ENCODE data around the gene TOMM34. TPM values are rescaled to one million over a fixed set of nuclear protein-coding genes. Genes with fewer than 3 reads are reported as not detected.
A peak's percentile ranks its signal among the peaks of the same experiment; 100 is the strongest.

Gene TOMM34
- total RNA-seq, 1 donor from 2014 or later, result 39.6 TPM

DNA sequence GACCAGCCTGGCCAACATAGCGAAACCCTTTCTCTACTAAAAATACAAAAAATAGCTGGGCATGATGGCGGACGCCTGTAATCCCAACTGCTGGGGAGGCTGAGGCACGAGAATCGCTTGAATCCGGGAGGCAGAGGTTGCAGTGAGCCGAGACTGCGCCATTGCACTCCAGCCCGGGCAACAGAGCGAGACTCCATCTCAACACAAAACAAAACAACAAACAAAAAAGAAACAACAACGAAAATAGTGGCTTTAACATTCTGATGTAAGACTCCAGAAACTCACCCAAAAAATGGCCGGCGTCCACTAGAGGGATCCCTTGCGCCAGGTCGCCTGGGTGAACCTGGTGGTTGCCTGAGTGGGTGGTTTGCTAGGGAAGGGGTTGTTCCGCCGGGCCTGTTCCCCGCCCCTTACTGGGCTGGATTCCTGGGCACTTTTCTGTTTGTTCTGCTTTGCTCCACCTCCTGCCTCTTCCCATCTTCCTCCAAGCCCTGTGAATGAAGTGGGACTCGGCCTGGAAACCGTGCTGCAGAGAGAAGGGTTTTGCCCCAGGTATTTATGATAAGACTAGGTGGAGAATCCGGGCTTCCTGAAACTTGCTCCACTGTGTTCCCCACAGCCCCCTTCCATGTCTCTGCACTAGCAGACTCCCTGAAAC is 48.8 kb downstream of the TOMM34 start:
- Mint-ChIP-seq H3K36me3 (ENCODE audit: low read depth) (peaks cover 7% of the 10 kb centered on the region), H3K9me3 (no peaks in the 10 kb centered on the region), H3K4me3 (peak overlapping the region; percentile 85), H3K27me3 (ENCODE audit: low read depth) (no peaks in the 10 kb centered on the region), H3K4me1 (peaks cover 24% of the 10 kb centered on the region), H3K27ac (ENCODE audit: unreplicated experiment) (peak overlapping the region; percentile 12)
- peak; percentile 59 for TF ChIP-seq CTCF (conservative IDR thresholded peaks at IDR 0.05)
- DNase-seq (ENCODE audit: low read depth, low spot score), result peak; percentile 70

DNA sequence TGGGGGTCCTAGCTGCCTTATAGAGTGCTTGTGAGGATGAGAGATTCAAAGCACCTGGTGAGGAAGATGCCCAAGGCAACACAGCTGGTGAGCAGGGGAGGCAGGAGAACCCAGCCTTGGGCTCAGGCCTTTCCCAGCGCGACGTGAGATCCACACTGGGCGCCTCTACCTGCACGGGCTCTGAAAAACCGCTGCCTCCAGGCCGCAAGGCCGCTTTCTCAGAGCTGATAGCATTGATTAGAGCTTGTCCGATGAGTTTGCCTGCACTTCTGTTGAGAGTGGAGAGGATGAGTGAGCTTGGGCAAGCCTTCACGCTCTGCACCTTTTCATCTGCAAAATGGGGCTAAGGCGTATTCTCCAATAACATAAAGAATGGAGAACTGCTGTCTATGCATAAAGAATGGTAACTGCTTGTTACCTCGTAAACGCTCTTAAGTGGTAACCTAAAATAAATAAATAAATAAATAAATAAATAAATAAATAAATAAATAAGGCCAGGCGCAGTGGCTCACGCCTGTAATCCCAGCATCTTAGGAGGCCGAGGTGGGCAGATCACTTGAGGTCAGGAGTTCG is 49.4 kb downstream of the TOMM34 start:
- Mint-ChIP-seq H3K4me1 (peaks cover 24% of the 10 kb centered on the region), H3K9me3 (no peaks in the 10 kb centered on the region), H3K4me3 (peak overlapping the region; percentile 89), H3K27ac (ENCODE audit: unreplicated experiment) (peak overlapping the region; percentile 57), H3K36me3 (ENCODE audit: low read depth) (peaks cover 10% of the 10 kb centered on the region), H3K27me3 (ENCODE audit: low read depth) (no peaks in the 10 kb centered on the region)
- TF ChIP-seq CTCF (conservative IDR thresholded peaks at IDR 0.05), result no peak
- DNase-seq (ENCODE audit: low read depth, low spot score), result no peak

- Mint-ChIP-seq H3K27ac (ENCODE audit: unreplicated experiment) (peak within 1 kb of the TSS; percentile 57), H3K27me3 (ENCODE audit: low read depth) (no peaks in the 10 kb centered on the region), H3K4me1 (peaks cover 24% of the 10 kb centered on the region), H3K36me3 (ENCODE audit: low read depth) (peaks cover 10% of the 10 kb centered on the region), H3K4me3 (peak within 1 kb of the TSS; percentile 89), H3K9me3 (no peaks in the 10 kb centered on the region)
- DNase-seq (ENCODE audit: low read depth, low spot score), result peak; percentile 46
- TF ChIP-seq CTCF (conservative IDR thresholded peaks at IDR 0.05), result no peak
Measured at GRCh38 chr20:44909872-44910689, 50.1 kb downstream of the TOMM34 start, which contains the start of gene PABPC1L. TSS of gene PABPC1L (plus strand) at chr20:44910060. CDS start at chr20:44910144, 84 bp downstream.

- peaks cover 10% of the 10 kb centered on the region for H3K36me3 Mint-ChIP-seq (ENCODE audit: low read depth)
Measured at GRCh38 chr20:44908987-44909871, 51.0 kb downstream of the TOMM34 start.

More at GRCh38 chr20:44908987-44909871, 51.0 kb downstream of the TOMM34 start:
- Mint-ChIP-seq H3K9me3 (no peaks in the 10 kb centered on the region), H3K4me3 (peak overlapping the region; percentile 89), H3K27me3 (ENCODE audit: low read depth) (no peaks in the 10 kb centered on the region), H3K27ac (ENCODE audit: unreplicated experiment) (no peak overlapping the region), H3K4me1 (peaks cover 24% of the 10 kb centered on the region)
- TF ChIP-seq CTCF (conservative IDR thresholded peaks at IDR 0.05), result no peak
- DNase-seq (ENCODE audit: low read depth, low spot score), result no peak
